ENCODE results near the gene ST7L.

DNA sequence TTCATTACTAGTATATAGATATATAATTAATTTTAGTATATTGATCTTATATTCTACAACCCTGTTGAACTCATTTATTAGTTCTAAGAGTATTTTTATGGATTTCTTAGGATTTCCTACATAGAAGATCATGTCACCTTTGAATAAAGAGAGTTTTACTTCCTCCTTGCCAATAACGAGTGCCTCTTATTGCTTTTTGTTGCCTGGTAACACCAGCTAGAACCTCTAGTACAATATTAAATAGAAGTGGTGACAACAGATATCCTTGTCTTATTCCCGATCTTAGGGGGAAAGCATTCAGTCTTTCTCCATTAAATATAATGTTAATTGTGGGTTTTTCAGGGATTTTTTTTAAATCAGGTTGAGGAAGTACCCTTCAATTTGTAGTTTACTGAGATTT lies 69.4 kb downstream of the ST7L start:
- TF ChIP-seq EZH2 (IDR thresholded peaks at IDR 0.05; ENCODE audit: borderline replicate concordance, low read depth, low read length, severe bottlenecking): no peak
- no peak for TF ChIP-seq POLR2A (IDR thresholded peaks at IDR 0.05; ENCODE audit: low read depth, low read length)
- TF ChIP-seq, protein P1, sequence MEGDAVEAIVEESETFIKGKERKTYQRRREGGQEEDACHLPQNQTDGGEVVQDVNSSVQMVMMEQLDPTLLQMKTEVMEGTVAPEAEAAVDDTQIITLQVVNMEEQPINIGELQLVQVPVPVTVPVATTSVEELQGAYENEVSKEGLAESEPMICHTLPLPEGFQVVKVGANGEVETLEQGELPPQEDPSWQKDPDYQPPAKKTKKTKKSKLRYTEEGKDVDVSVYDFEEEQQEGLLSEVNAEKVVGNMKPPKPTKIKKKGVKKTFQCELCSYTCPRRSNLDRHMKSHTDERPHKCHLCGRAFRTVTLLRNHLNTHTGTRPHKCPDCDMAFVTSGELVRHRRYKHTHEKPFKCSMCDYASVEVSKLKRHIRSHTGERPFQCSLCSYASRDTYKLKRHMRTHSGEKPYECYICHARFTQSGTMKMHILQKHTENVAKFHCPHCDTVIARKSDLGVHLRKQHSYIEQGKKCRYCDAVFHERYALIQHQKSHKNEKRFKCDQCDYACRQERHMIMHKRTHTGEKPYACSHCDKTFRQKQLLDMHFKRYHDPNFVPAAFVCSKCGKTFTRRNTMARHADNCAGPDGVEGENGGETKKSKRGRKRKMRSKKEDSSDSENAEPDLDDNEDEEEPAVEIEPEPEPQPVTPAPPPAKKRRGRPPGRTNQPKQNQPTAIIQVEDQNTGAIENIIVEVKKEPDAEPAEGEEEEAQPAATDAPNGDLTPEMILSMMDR (IDR thresholded peaks at IDR 0.05; ENCODE audit: extremely low read depth in 1 of 2, insufficient read depth in 1 of 2, low read depth in 1 of 2, low read length in 2 of 2): no peak
- TF ChIP-seq MYC (IDR thresholded peaks at IDR 0.05; ENCODE audit: low read depth, low read length): no peak
- no peak for TF ChIP-seq JUN (IDR thresholded peaks at IDR 0.05; ENCODE audit: borderline replicate concordance, insufficient read depth, insufficient read length, low read depth)
- no peak for TF ChIP-seq POLR2AphosphoS5 (IDR thresholded peaks at IDR 0.05; ENCODE audit: insufficient read depth, low read depth, low read length)
- TF ChIP-seq, protein P2, sequence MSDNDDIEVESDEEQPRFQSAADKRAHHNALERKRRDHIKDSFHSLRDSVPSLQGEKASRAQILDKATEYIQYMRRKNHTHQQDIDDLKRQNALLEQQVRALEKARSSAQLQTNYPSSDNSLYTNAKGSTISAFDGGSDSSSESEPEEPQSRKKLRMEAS (IDR thresholded peaks at IDR 0.05; ENCODE audit: insufficient read depth, insufficient read length): no peak
- no peak for TF ChIP-seq GATA2 (IDR thresholded peaks at IDR 0.05; ENCODE audit: insufficient read depth, insufficient read length, low read depth, low read length)
